Mesothelial cell of epicardium (in vitro differentiated cells): ENCODE measurements around the gene APBA3. TPM values are rescaled to one million over a fixed set of nuclear protein-coding genes. Genes with fewer than 3 reads are reported as not detected.

Experiments
- DNase-seq, 2 experiments: peaks; one replicate each; pipeline ENCODE4 v3.0.0; 2021; ENCODE audit warnings: low spot score in 2 of 2; ENCODE audit not compliant: unreplicated experiment in 2 of 2
- H3K27ac Mint-ChIP-seq: 2 replicates; pipeline ENCODE4 v1.8.0; 2021; ENCODE audit warnings: mixed read lengths
- H3K27me3 Mint-ChIP-seq: 2 replicates; pipeline ENCODE4 v1.8.0; 2021; ENCODE audit warnings: low read depth, mixed read lengths
- H3K36me3 Mint-ChIP-seq: 2 replicates; pipeline ENCODE4 v1.8.0; 2021; ENCODE audit warnings: mixed read lengths
- H3K4me1 Mint-ChIP-seq: 2 replicates; pipeline ENCODE4 v1.8.0; 2021; ENCODE audit warnings: mixed read lengths
- H3K4me3 Mint-ChIP-seq: 2 replicates; pipeline ENCODE4 v1.8.0; 2021; ENCODE audit warnings: mild to moderate bottlenecking, moderate library complexity, mixed read lengths
- H3K9me3 Mint-ChIP-seq: 2 replicates; pipeline ENCODE4 v1.8.0; 2021; ENCODE audit warnings: mixed read lengths
- CTCF ChIP-seq: fragments of 200-600 bp; sonication (generic); IDR thresholded peaks from one replicate; pipeline ENCODE4 v1.5.0; 2021; ENCODE audit warnings: antibody characterized with exemption; ENCODE audit not compliant: unreplicated experiment
- total RNA-seq: library from RNA; stranded (reverse); gene quantifications from 3 replicates; pipeline ENCODE4 v1.2.1, GENCODE V29; 2021

Gene APBA3
- total RNA-seq, 1 donor from 2014 or later: 25.2 TPM

GRCh38 chr19:3793799-3794198 is 32.3 kb upstream of the APBA3 start:
- Mint-ChIP-seq H3K27ac (no peak overlapping the region), H3K4me3 (no peak overlapping the region), H3K4me1 (no peaks in the 10 kb centered on the region), H3K9me3 (peaks cover 11% of the 10 kb centered on the region), H3K27me3 (peaks cover 38% of the 10 kb centered on the region), H3K36me3 (no peaks in the 10 kb centered on the region)
- TF ChIP-seq CTCF: no peak
- no peak for DNase-seq

DNA sequence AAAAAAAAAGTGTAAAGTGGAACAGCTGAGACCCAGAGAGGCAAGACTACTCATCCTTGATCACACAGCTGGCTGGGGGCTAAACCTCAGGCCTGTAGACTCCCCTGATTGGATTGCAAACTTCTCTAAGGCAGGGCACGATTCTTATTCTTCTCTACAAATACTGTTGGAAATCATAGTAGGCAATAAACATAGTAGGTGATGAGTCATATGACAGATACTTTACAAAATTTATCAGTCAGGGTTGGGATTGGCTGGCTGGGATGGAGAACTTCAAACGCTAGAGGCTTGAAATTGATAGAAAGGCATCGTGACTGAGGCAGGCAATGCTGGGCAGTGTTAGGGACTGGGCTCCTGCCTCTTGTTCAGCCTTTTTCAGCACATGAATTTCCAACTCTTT is 30.6 kb upstream of the APBA3 start:
- Mint-ChIP-seq H3K27me3 (peaks cover 45% of the 10 kb centered on the region), H3K9me3 (peaks cover 11% of the 10 kb centered on the region), H3K4me3 (no peak overlapping the region), H3K4me1 (no peaks in the 10 kb centered on the region), H3K36me3 (no peaks in the 10 kb centered on the region), H3K27ac (no peak overlapping the region)
- DNase-seq: no peak
- TF ChIP-seq CTCF: no peak

- H3K27ac Mint-ChIP-seq: no peak overlapping the region
- H3K36me3 Mint-ChIP-seq: no peaks in the 10 kb centered on the region
- no peaks in the 10 kb centered on the region for H3K4me1 Mint-ChIP-seq
- peaks cover 51% of the 10 kb centered on the region for H3K27me3 Mint-ChIP-seq
- H3K9me3 Mint-ChIP-seq: peaks cover 4% of the 10 kb centered on the region
- no peak for DNase-seq
- TF ChIP-seq CTCF: no peak
- no peak overlapping the region for H3K4me3 Mint-ChIP-seq
These were observed 29.4 kb upstream of the APBA3 start for GRCh38 chr19:3790941-3791340.

GRCh38 chr19:3790209-3790734 is 28.8 kb upstream of the APBA3 start:
- Mint-ChIP-seq H3K36me3 (no peaks in the 10 kb centered on the region), H3K4me3 (no peak overlapping the region), H3K27me3 (peaks cover 57% of the 10 kb centered on the region), H3K27ac (no peak overlapping the region), H3K9me3 (peaks cover 4% of the 10 kb centered on the region), H3K4me1 (peaks cover 2% of the 10 kb centered on the region)
- no peak for TF ChIP-seq CTCF
- no peak for DNase-seq

DNA sequence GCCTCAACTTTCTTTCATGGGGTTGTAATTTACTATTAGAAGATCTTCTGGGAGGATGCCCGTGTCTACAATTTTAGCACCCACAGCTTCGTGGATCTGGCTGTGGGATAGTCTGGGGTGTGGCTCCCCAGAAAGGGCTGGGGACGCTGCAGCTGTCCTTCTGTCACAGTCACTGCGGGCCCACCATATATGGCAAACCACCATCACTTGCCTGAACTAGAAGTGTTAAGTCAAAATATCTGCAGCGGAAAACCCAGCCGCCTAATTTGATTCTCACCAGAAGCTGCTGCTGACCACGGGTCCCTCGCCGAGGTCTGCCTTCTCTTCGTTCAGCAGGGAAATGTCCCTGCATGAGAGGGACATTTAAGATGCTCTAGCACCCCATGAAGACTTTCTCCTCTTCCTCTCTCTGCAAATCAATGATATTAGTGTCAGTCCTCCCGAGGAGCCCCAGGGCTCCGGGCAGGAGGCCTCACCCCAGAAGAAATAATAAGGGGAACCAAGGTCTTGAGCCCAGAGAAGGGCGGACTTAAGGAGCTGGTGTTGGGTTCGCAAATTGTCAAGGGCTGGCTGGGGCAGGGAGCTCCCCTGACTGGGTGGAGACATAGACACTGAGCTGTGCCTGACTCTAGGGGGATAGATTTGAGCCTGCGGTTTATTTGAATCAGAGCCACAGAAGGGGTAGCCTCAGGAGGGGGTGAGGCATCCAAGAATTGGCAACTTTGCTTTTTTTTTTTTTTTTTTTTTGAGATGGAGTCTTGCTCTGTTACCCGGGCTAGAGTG is 27.7 kb upstream of the APBA3 start:
- H3K4me3 Mint-ChIP-seq: no peak overlapping the region
- peaks cover 68% of the 10 kb centered on the region for H3K27me3 Mint-ChIP-seq

More for the DNA sequence above, 27.7 kb upstream of the APBA3 start:
- H3K9me3 Mint-ChIP-seq: peaks cover 4% of the 10 kb centered on the region
- no peaks in the 10 kb centered on the region for H3K36me3 Mint-ChIP-seq
- DNase-seq: no peak
- H3K4me1 Mint-ChIP-seq: peaks cover 2% of the 10 kb centered on the region
- no peak overlapping the region for H3K27ac Mint-ChIP-seq
- no peak for TF ChIP-seq CTCF
